Measurements from ENCODE around the gene MEN1.

The MEN1 gene

DNA sequence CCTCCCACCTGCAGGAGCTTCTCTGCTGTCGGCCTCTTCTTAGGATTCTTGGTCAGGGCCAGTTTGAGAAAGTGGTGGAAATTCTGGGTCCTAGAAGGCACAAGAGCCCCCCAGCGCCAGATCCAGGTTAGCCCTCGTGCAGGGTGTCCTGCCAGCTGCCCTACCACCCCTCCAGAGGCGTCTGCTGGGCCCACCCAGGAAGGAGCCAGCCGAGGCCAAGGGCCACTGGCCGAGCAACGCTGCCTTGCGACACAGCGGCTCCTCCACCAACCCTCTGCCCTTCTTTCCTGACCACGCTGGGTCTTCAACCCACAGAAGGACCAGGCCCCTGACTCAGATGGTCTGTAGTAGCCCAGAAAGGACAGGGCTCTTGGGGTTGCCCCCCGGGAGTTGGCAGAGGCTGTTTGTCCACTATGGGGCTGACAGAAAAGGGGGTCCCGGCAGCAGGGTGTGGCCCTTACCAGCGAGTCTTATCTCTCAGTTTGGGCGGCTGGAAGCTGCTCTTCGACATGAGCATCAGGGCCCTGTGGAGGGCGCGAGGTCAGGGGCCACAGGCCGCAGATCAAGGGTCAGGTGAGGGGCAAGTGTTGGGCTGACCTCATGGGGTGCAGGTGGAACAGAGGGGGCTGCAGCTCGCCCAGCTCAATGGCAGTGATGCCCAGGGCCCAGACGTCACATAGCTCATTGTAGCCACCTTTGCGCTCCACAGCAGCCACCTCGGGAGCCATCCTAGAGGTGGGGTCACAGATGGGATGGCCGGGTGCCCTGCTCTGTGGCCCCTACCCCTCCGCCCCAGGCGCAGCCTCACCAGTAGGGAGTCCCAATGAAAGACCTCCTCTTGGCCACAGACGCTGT is 9.8 kb downstream of the MEN1 start:
- no peak for DNase-seq

DNA sequence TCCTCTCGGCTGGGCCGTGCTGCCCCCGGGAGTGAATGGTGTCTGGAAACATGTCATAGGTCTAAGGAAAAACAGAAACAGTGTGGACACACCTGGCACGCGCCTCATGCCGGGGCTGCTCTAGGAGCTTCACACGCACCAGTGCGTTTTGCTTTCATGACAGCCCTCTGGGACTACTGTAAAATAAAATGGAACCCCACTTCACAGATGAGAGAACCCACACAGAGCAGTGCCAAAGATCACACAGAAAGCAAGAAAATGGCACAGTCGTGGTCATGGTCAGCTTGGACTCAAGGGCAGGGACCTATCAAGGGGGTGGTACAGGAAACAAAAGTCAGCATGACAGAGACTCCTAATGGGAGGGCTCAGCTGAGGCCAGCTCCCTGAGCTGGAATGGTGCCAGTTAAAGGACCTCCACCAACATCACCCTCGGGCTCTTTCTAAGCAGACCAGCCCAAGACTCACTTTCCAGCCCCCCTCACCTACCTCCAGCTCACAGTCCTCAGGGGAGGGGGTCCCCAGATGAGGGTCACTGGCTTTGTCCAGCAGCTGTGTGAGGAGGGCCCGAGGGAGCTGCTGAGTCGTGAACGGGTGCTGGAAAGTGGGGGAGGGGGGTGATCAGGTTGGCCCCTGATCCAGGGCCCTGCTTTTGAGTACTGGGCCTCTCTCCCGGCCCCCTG is 10.6 kb downstream of the MEN1 start:
- DNase-seq = peak in 2 of 3 experiments; percentile 13 to 36

DNA sequence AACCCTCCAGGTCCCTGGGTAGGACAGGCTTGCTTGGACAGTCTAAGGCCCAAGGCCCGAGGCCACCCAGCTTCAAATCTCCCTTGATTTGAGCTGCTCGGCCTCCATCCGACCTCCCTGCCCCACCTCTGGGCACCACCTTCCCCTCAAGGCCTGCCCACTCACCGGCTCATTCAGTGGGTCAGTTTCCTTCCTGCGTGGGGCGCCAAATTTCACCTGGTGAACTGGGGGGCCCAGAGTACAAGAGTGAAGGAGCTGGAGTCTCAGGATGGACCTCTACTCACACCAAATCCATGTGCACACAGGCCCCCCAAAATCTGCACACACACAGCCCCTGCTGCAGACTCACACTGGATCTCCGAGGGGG is 11.1 kb downstream of the MEN1 start:
- DNase-seq = no peak

DNA sequence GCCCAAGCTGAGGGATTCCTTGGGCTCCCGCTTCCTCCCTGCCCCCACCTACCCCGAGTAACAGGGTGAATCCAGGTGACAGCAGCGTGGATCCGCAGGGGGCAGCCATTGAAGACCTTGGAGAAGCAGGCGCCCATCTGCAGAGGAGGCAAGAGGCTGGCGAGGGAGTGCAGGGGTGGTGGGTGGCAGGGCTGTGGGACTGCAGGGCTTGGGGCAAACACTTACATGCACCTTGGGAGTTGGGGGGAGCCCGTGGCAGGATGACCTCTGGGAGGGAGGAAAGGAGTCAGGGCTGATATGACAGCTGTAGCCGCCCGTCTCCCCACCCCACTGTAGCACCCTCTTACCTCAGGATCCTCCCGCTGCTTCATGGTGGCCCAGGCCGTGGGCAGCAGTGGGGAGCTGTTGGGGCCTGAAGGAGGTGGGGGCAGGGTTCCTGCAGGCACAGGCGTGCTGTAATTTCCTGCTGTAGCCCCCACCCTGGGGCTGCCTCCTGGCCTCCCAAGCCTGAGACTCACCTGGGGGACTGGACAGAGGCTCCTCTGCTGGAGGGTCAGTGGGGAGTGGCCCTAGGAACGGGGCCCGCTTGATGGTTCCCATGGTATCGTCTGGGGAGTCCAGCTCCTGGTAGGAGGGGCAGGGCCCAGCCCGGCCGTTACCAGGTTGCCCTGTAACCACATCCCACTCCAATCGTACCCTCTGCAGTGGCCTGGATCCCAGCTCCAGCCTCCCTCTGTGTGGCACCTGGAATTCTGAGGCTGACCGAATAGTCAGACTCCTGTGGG is 13.4 kb downstream of the MEN1 start:
- no peak for DNase-seq

DNA sequence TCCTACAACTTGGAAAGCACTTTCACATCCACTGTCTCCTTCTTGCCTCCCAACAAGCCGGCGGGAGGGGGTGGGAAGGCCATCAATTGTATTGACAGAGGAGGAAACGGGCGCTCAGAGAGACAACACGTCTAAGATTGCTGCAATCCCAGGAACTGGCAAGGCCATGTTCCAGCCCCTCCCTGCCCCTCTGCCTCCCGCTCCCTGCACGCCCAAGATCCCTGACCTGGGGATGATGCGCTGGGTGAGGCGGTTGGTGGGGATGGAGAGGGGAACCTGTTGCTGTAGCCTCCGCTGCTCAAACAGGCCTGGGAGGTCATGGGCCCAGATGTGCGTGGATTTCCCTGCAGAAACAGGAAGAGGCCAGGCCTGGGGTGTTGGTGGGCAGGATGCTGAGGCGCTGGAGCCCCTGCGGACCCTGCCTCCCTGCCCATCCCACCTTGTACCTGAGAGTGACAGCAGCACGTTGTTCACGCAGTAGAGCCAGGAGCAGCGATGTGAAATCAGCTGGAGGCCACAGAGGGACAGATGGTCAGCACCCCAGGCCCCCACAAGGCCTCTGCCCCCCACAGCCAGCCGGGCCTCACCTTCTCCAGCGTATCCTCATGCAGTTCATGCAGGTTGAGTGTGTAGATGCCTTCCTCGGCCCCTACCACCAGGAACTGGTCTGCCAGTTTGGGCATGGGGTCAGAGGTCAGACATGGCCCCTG is 14.1 kb downstream of the MEN1 start:
- no peak for DNase-seq

DNA sequence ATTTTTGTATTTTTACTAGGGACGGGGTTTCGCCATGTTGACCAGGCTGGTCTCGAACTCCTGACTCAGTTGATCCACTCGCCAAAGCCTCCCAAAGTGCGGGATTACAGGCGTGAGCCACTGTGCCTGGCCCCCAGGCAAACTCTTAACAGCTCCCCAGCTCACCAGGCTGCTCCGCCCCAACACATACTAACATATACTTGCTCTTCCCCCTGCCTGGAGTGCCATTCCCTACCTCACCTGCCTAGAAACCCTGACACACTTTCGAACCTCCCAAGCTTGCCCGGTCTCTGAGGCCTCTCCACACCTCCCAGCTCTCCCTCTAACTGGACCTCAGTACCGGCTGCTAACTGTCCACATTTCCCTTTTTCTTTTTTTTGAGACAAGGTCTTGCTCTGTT is 15.8 kb downstream of the MEN1 start:
- DNase-seq = no peak

DNA sequence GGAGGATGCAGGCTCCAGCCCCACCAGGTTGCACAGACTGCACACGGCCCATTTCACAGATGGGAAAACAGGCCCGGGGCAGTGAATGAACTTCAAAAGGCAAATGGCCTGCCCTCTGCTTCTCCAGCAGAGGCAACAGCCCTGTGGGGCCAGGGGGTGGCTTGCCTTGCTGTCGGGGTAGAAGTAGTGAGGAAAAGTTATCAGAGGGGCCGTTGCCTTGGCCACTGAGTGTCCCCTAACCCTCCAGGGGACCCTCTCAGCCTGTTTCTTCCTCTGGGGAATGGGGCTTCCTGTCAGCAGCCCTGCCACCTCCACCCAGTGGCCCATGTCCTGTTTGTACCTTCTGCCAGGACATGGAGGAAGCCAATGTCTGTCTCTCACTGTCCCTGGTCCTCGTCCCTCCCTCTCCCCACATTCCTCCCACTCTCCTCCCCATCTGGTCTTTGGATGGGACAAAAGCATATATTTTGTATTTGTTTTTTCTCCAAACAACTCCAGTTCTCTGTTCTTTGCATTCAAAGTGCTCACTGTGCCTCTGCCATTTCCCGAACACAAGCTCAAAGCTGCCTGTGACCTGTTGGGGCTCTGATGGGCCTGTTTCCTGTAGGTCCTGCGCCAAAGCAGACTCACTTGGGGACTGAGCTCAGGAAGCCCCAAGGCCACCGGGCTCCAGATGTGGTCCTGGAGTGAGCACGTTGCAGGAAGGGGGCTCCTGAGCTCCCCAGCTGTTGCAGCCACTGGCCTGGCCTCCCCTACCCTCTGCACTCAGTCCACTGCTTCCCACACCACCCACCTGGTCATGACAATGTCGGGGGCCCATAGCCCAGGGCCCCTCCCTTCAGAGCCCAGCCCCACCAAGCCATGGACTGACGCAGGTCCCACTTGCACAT is 16.8 kb downstream of the MEN1 start:
- DNase-seq = no peak

DNA sequence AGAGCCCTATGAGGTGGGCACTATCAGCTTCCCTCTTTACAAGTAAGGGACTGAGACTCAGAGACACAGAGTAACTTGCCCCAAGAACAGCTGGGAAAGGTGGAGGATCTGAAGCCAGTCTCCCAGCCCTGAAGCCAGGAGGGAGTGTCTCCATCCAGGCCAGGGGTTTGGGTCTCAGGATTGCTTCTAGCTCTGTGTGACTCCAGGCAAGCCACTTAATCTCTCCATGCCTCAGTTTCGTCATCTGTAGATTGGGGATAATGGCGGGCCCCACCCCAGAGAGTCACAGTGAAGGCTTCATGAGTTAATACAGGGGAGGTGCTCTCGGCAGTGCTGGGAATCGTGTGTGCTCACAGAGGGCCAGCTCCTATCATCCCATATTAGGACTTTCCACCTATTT is 17.9 kb downstream of the MEN1 start:
- no peak for DNase-seq

DNA sequence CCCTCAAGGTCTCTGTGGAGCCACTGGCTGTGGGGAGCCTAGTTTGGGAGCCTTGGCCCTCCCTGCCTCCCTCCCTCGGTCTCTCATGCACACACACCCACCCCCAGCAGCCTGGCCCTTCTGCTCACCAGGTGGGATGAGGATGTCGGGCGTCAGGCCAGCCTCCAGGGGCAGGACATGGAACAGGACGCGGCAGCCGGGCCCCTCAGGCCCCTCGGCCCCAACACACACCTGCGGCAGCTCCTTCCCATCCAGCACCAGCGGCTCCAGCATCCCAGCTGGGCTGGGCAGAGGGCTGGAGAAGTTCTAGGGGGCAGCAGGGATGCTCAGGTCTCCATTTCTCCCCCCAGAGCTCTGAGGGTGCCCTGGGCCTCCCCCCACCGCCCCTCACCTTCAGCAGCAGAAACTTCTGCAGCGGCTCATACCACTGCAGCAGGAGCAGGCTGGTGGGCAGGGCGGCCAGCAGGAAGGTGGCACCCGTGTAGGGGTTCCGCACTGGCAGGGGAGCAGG is 18.5 kb downstream of the MEN1 start:
- DNase-seq = no peak

DNA sequence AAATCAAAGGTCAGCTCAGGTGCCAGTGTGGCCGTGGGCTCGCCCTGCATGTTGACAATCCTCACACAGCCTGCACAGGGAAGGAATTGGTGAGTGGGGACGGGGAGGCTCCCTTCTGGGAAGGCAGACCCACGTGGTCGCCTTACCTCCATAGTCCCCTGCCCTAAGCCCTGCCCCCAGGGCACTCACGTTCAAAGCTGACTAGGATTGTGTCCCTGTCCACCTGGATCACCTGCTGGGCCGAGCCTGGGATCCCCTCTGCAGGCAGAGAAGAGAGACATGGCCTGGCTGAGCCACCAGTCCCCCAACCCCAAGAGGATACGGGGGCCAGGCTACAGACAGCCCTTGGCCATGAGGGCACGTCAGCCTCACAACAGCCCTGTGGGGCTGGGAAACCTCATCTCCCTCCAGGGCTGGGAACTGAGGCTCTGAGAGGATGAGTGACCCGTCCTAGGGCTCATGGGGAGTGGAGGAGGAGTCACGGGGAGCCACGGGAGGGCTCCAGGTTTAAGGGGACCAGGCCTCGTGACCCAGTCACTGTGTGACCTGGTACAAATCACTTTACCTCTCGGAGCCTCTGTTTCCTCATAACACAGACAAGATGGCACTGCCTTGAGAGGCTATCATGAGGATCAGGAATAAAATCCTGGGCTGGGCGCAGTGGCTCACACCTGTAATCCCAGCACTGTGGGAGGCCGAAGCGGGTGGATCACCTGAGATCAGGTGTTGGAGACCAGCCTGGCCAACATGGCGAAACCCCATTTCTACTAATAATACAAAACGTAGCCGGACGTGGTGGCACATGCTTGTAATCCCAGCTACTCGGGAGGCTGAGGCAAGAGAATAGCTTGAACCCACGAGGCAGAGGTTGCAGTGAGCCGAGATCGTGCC is 19.9 kb downstream of the MEN1 start:
- no peak for DNase-seq

DNA sequence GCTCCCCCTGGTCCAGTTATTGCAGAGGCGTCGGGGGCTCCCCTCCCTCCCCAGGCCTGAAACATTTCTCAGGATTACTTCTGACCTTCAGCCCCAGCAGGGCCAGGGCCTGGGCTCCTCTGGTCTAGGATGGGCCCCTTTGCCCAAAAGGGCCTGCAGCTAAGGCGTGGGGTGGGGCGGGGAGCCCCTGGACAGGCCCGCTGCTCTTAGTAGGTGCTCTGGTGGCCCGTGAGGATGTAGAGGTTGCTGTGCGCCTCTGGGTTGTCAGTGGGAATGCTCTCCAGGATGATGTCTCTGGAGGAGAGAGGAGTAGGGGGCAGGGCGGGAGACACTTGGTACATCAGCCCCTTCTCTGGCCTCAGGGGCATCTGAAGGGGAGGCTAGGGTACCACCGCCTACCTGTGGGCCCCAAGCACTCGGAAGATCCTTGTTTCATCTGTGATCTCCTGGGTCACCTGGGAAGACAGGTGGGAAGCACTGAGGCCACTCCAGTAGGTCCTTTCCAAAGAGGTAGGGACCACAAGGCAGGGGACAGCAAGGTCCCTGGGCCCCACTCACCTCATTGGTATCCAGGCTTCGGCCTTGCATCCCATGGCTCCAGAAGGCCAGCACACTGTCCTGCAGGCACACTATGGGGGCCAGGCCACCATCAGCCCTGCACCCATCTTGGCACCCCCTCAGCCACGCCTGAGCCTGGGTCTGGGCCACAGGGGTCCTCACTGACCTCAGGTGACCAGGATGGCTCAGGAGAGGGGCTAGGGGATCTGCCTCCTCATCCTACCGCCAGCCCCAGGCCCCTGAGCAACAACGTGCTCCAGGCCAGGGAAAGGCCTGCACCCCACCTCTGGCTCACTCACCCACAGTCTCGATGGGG is 20.8 kb downstream of the MEN1 start:
- DNase-seq = no peak

DNA sequence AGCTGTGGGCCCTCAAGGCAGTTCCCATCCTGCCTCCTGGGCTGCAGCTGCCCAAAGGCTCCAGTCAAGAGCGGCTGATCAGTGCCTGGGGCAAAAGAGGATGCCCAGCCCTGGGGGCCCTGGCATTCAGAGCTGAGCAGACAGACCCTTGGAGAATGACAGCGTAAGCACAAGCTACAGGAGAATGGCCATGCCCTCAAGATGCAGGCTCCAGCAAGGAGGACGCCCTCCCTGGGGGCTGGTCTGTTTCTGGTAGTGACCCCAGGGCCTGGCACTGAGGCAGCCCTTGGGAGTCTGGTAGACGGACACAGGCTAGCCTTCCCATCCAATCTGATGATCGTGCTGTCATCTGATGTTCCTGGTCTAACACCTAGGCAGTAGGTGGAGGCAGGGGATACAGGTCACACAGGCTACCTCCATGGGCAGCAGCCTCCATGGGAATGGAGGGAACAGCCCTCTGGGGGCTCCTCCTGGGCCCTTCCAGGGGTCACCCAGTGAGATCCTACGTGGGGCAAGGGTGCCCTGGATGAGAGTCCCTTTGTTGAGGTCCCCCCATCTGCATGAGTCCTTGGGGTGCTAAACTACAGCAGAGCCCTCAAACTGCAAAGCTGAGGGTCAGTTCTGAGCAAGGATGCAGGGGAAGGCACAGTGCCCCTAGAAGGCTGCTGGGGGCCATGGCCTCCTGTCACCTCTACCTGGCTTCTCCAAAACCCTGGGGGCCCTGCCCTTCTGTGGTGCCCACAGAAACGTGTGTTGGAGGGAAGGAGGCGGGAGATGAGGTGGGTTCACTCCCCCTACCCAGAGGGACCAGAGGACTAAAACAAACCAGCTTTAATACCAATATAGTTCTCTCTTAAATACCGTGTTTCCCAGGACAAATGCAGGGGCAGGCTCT is 21.8 kb downstream of the MEN1 start:
- DNase-seq = no peak

DNA sequence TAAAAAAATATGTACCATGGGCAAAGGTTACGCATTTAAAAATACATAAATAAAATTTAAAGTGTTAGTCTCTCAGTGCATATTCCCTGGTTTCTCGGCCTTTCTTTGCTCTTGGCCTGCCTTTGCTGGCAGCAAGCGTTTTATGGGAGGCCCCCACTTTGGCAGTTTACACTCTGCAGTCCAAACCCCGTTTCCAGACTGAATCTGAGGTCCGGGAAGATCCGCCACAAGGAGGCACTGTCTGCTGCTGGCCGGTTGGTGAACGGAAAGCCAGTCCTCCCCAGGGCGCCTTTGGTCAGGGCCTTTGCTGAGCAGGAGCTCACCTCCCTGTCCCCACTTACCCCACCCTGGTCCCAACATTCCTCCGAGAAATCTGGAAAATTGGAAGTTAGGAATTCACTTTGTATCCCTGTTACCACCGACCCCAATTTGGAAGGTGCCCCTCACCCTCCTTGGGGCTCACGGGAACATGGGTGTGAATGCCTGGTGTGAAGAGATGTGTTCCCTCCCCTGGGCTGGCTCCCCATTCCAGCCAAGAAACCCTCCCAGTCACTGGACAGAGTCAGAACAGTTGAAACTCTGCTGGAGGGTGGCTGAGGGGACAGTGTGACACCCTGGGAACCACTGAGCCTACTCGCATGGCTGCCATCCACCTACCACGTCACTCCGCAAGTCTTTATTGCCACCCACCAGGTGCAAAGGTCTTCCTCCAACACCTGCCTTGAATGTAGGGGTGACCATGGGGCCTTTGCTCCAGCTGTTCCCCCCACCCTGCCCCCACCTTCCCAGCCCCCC is 22.6 kb downstream of the MEN1 start:
- peak in 1 of 3 experiments; percentile 21 for DNase-seq

DNA sequence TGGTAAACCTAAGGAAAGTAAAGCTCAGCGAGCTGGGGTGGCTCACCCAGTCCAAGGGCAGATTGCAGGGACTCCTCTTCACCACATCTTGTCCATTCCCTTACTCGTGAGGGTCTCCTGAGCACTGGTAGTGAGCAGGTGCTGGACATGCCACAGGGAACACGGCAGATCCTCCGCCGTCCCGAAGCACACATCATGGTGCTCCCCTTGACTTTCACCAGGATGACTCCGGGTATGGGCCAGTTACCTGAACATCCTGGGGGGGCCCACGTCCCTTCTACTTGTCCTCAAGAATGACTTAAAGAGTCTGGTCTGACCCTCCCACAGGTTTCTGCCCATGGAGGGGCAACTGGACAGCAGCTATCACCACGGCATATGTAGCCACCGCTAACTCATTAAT is 24.0 kb downstream of the MEN1 start:
- DNase-seq = no peak

DNA sequence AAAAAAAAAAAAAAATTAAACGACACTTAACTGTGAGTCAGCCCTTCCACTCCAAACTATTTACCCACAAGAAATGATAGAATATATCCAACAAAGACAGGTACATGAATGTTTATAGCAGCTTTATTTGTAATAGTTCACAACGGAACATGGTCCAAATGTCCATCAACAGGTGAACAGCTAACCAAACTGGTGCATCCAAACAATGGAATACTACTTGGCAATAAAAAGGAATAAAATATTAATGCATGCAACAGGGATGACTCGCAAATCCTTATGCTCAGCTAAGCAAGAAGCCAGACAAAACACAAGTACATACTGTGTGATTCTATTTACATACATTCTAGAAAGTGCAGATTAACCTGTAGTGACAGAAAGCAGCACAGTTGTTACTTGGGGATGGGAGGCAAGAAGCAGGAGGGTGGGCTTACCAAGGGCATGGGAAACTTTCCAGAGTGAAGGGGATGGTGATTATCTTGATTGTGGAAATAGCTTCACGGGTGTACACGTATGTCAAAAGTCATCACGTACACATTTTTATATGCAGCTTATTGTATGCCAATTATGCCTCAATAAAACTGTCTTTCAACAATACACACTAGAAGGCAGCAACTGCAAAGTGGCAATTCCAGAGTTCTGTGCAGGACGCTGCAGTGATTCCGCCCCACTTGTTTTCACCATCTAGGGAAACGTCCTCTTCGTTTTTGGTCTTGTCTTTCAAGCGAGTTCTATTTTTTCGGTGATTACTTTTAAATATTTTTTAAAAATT is 25.4 kb downstream of the MEN1 start:
- DNase-seq = no peak

DNA sequence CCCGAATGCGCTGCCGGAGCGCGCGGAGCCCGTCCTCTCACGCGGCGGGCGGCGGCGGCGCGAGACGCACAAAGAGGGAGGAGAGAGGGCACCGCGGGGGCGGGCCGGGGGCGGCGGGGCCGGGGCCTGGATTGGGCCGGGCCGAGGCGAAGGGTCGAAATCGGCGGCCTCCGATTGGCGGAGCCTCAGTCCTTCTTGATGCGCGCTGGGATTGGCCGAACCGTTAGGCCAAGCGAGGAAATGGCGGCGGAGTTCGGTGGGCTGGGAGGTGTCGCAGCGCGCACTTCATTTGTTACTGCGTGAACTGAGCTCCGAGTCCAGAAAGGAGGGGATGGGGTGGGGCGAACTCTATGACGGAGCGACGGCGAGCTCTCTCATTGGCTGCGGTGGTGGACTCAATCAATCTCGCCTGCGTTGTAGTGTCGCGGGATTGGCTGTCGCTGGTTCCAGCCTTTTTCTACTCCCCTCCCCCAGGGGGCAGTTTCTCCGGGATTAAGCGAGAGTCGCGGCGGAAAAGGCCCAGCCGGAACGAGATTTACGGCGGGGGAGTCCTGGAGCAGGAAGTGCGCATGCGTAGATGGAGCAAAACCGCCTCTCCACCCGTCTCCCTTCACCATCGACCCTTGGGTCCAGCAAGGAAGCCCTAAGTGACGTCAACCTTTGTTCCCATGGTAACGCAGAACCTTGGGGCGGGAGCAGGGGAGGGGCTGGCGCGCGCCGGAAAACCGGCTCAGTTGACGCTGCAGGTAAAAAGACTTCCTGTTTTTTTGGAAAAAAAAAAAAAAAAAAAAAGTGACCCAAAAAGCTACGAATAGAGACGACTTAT is 31.7 kb downstream of the MEN1 start, which contains the start of gene SF1:
TSS of gene SF1 (minus strand) at position 70 of the 826 bp plus-strand sequence. CDS start 150 bp downstream, outside the sequence.
- peak; percentile 99 to 100 (median 100) for DNase-seq
